Suppressor macrophage treated with lipopolysaccharide for 1 hour (primary cell): ENCODE data around the gene MED10.

ENCODE experiments used
- DNase-seq, 3 donors: peaks; one replicate each; pipeline ENCODE4 v3.0.0-alpha.2; 2020 to 2022

The MED10 gene

DNA sequence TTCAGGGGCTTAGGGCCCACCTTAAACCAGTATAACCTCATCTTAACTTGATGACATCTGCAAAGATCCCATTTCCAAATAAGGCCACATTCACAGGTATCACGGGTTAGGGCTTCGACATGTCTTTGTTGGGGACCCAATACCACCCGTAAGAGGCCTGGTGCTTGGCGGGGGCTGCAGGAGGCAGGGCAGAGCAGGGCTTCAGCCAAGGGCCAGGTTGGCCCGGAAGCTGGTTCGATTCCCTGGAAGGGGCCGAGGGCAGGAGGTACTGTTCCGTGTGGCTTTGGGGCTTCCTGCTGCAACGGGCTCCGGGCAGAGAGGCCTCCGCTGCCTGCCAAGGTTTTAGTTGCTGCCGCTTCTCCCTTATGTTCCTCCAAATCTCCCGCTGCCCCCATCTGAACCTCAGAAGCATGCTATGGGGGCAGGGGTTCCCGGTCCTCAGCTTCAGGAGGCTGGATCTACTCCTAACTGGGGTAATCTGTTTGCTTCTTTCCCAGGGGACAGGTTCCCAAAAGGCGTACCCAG lies 29.8 kb downstream of the MED10 start:
- DNase-seq: no peak

DNA sequence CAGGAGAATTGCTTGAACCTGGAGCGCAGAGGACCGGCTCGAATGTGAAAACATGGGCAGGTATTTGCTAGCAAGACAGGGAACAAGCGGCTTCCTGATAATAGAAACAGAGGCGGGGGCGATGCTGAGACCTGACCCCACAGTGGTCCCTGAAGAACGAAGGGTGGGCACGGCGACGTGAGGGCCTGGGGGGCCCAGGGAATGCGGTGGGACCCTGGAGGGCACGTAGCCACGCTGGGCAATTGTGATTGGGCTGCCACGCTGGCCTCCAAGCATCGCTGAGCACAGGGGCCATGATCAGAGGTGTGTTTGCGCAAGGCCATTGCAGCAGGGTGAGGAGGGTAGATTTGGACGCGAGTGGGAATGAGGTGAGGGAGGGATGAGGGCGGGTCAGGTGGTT lies 30.7 kb downstream of the MED10 start:
- DNase-seq: no peak

DNA sequence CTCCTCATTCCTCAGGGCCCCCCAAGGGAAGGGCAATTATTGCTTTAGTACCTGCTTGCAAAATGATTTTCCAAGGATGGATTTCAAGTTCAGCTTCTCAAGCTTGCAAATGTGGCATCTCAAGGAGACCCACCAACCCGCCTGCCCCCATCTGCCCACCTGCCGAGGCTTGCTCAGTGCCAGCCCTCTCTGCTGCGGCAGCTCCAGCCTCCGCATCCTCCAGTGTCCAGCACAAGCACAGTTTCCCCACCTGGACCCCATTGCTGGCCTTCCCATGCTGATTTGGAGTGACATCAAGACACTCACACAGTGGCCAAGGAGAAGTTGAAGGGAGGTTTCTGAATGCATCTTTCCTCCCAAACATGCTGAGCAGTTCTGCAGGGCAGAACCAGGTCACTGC lies 31.2 kb downstream of the MED10 start:
- no peak for DNase-seq

DNA sequence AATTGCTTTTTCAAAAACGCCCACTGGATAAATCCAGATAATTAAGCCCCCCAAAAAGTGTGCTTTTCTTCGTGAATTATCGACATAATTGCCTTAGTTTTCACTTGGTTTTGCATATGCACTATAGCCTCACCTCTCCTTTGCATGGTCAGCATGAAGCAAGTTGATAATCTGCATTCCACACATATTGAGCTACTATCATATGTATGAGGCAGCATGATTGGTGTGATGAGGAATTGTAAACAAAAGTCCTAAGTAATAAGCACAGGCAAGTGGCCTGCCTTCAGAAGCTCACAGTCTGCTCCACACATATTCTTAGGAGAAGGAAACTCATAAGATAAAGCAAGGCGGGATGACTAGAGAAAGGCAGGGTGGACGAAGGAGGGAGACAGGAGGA lies 33.8 kb downstream of the MED10 start:
- DNase-seq: no peak

DNA sequence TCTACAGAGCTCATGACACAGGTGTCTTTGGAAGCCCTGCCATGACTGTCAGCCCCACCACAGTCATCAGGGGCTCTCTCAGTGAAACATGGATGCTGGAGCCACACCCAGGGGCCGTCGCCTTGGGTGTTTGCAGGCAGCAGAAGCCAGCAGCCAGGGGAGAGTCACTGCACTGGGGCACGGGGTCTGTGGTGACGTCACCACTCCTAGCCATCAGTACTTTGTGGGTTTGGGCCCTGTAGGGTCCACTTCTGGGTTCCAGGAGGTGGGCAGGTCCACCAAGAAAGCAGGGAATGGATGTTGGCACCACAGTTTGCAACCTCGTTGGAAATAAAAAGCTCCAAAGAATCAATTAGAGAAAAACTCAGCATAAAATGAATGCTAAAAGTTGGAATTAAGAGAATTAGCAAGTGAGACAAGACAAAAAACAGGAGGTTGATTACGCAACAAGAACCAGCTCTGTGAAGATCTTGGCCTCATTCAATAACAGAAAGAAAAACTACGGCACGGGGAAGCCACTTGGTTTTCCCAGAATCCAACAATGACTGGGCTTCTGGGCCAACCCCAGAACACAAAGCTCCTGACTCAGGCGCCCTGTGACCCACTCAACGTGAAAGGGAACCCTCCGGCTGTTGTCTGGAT lies 34.3 kb downstream of the MED10 start:
- DNase-seq: no peak

DNA sequence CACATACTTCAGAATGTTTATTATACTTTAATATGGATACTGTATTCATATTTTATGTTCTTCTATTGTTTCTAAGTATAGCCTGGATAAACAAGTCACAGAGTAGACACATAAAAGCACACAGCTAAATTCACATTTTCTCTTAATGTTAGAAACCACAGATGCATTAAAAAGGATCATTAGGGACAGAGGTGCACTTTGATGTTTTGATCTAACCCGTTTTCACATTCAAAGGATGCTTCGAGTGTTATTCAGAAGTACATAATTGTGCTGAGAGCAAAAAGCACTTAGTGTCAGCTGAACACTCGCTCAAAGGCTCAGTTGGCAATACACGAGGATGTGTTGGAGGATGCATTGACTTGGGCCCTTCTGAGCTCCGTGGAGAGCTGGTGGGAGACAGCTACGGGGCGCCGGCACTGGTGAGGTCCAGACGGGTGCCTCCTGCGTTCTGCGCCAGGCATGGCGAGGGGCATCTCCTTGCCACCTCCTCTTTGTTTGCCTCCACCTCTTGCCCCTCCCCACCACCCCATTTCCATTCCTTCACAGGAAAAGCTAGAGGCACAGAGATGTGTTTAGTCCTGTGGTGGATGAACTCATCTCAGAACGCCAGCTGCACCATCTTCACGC lies 35.5 kb downstream of the MED10 start:
- DNase-seq: no peak

DNA sequence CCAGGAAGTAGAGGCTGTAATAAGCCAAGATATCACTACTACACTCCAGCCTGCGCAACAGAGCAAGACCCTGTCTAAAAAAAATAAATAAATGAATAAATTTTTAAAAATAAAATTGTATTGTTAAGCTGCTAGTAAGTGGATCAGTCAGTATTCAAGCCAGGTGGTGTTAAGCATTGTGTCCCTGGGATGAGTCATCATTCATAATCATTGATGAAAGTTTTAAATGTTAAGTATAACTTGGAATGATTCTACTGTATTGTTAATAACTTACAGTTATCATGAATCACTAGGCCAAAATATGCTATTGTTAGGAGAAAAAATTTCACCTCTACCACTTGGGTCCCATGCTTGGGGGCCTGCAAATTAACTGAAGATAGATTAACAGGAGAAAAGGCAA lies 38.2 kb downstream of the MED10 start:
- no peak for DNase-seq

DNA sequence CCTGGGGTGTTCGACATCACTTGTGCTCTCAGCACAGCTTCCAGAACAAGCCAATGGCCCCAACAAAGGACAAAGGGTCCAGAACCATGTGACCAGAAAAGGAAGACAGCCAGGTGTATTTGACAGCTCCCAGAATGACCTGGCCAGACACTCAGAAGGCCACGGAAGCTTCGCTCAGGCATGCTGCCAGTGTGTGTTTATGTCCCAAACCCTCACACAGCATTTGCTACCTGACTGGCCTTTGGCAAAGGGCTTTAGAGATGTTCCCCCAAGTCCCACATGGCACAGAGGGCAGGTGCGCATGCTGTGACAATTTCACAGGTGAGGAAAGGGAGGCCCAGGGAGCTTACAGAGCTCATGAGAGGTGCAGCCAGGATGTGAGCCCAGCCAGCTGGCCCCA lies 39.5 kb downstream of the MED10 start:
- DNase-seq: no peak

DNA sequence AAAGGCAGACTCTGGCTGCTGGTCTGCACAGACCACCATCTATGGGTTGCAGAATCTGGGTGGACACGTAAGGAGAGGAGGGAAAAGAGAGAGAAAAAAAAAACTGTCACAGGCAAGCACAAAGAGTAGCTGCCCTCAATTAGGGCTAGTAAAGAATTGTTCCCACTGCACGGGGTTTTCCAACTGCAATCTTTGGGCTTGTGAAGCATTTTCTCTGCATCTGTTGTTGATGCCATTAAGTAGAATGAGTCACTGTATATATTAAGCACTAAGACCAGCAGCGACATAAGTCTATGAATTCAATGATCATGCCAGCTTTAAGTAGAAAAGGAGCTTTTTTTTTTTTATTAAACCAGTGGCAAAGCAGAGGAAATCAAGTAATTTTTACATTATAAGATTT lies 40.2 kb downstream of the MED10 start:
- DNase-seq: no peak

DNA sequence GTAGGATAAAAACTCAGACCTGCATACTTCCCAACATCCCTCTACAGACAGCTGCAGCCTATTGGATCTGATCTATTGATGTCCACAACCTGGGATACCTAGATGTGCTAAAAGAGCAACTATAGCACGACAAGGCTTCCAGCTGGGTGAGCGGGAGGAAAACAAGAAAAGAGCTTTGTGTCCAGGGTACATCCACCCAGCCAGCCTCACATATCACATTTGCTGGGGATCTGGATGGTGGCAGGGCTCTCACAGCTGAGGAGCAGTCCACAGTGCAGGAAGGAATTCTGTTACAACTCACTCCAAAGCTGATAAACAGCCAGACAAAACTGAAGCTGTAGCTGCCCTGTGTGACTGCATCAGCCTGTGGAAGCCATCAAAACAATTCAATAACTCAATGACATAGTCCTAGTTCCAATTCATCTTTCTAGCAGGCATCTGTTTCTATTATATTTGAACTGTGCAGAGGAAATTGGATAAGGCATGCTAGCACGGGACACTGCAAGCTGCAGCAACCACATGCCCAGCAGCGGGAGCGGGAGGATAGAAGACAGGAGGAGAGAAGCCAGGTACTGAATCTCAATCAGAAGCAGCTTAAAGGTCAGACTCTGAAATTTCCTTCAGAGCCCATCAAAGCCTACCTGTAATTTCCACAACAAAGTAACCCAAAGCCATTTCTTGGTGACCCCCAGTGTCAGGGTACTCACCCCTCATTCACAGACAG lies 45.0 kb downstream of the MED10 start:
- no peak for DNase-seq

DNA sequence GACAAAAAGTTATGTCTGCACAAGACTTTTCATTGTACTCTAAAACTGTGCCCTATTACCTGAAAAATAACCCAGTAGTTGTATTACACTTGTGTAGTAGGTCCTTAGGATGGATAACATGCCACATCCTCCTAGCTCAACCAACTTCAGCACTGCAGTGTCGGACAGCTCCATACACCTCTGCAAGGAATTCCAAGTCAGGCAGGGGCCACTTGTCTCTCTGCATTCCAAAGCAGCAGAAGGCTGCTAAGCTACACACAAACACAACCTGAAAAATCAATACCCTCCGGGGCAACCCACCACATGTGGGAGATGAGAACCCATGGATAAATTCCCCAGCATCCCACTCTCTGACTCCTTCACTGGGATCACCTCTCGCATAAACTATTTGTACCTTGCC lies 50.2 kb downstream of the MED10 start:
- peak in 2 of 3 donors; percentile 7 to 10 for DNase-seq

DNA sequence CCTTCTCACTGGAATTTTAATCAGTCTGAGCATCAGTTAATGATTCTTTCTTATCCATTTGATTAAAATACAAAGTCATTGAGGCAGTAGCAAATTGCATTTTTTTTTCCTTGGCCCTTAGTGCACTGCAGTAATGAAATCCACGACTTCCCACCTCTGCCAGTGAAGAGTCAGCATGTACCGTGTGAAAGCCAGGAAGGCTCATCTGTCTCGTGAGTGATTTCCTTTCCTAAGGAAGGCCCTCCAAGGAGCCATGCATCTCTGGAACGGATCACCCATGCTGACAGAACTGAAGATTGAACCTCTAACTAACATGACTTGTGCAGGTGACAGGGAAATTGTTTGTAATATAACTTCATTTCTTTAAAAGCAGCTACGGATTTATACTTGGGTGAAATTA lies 51.6 kb downstream of the MED10 start:
- no peak for DNase-seq

DNA sequence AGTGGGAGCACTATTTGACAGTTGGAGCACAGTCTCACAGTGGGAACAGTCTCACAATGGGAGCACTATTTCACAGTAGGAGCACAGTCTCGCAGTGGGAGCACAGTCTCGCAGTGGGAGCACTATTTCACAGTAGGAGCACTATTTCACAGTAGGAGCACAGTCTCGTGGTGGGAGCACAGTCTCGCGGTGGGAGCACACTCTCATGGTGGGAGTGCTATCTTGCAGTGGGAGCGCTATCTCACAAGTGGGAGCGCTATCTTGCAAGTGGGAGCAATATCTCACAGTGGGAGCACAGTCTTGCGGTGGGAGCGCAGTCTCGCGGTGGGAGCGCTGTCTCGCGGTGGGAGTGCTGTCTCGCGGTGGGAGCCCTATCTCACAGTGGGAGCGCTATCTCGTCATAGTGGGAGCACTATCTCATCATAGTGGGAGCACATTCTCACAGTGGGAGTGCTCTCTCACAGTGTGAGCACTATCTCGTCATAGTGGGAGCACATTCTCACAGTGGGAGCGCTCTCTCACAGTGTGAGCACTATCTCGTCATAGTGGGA lies 56.1 kb downstream of the MED10 start:
- DNase-seq: no peak
